ENCODE results near the gene SPATA9.

DNA sequence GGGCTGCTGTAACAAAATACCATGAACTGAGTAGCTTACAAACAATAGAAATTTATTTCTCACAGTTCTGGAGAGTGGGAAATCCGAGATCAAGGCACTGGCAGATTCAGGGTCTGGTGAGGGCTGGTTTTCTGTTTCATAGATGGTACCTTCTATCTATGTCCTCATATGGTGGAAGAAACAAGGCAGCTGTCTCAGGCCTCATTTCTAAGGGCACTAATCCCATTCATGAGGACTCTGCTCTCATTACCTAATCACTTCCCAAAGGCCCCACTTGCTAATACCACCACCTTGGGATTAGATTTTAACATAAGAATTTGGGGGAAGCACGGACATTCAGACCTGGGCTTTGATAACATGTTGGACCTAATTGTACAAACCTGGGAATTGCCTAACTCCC is 22.7 kb downstream of the SPATA9 start:
- TF ChIP-seq, protein P1, sequence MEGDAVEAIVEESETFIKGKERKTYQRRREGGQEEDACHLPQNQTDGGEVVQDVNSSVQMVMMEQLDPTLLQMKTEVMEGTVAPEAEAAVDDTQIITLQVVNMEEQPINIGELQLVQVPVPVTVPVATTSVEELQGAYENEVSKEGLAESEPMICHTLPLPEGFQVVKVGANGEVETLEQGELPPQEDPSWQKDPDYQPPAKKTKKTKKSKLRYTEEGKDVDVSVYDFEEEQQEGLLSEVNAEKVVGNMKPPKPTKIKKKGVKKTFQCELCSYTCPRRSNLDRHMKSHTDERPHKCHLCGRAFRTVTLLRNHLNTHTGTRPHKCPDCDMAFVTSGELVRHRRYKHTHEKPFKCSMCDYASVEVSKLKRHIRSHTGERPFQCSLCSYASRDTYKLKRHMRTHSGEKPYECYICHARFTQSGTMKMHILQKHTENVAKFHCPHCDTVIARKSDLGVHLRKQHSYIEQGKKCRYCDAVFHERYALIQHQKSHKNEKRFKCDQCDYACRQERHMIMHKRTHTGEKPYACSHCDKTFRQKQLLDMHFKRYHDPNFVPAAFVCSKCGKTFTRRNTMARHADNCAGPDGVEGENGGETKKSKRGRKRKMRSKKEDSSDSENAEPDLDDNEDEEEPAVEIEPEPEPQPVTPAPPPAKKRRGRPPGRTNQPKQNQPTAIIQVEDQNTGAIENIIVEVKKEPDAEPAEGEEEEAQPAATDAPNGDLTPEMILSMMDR (IDR thresholded peaks at IDR 0.05), result no peak
- TF ChIP-seq RXRA (IDR thresholded peaks at IDR 0.05; ENCODE audit: borderline replicate concordance, low read depth), result no peak
- TF ChIP-seq FOXM1 (IDR thresholded peaks at IDR 0.05; ENCODE audit: low read depth), result no peak
- TF ChIP-seq SIN3A (IDR thresholded peaks at IDR 0.05; ENCODE audit: borderline replicate concordance, low read depth, low read length), result no peak
- TF ChIP-seq, protein P2, sequence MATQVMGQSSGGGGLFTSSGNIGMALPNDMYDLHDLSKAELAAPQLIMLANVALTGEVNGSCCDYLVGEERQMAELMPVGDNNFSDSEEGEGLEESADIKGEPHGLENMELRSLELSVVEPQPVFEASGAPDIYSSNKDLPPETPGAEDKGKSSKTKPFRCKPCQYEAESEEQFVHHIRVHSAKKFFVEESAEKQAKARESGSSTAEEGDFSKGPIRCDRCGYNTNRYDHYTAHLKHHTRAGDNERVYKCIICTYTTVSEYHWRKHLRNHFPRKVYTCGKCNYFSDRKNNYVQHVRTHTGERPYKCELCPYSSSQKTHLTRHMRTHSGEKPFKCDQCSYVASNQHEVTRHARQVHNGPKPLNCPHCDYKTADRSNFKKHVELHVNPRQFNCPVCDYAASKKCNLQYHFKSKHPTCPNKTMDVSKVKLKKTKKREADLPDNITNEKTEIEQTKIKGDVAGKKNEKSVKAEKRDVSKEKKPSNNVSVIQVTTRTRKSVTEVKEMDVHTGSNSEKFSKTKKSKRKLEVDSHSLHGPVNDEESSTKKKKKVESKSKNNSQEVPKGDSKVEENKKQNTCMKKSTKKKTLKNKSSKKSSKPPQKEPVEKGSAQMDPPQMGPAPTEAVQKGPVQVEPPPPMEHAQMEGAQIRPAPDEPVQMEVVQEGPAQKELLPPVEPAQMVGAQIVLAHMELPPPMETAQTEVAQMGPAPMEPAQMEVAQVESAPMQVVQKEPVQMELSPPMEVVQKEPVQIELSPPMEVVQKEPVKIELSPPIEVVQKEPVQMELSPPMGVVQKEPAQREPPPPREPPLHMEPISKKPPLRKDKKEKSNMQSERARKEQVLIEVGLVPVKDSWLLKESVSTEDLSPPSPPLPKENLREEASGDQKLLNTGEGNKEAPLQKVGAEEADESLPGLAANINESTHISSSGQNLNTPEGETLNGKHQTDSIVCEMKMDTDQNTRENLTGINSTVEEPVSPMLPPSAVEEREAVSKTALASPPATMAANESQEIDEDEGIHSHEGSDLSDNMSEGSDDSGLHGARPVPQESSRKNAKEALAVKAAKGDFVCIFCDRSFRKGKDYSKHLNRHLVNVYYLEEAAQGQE (IDR thresholded peaks at IDR 0.05; ENCODE audit: low read depth, low read length), result no peak
- no peak for TF ChIP-seq YY1 (IDR thresholded peaks at IDR 0.05; ENCODE audit: low read depth)
- TF ChIP-seq CHD2 (IDR thresholded peaks at IDR 0.05; ENCODE audit: low read length, partially characterized antibody), result no peak
- no peak for TF ChIP-seq RCOR1 (IDR thresholded peaks at IDR 0.05; ENCODE audit: low read length)
- TF ChIP-seq, protein P3, sequence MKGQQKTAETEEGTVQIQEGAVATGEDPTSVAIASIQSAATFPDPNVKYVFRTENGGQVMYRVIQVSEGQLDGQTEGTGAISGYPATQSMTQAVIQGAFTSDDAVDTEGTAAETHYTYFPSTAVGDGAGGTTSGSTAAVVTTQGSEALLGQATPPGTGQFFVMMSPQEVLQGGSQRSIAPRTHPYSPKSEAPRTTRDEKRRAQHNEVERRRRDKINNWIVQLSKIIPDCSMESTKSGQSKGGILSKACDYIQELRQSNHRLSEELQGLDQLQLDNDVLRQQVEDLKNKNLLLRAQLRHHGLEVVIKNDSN (IDR thresholded peaks at IDR 0.05; ENCODE audit: borderline replicate concordance, low read depth), result no peak
- TF ChIP-seq, protein P4, sequence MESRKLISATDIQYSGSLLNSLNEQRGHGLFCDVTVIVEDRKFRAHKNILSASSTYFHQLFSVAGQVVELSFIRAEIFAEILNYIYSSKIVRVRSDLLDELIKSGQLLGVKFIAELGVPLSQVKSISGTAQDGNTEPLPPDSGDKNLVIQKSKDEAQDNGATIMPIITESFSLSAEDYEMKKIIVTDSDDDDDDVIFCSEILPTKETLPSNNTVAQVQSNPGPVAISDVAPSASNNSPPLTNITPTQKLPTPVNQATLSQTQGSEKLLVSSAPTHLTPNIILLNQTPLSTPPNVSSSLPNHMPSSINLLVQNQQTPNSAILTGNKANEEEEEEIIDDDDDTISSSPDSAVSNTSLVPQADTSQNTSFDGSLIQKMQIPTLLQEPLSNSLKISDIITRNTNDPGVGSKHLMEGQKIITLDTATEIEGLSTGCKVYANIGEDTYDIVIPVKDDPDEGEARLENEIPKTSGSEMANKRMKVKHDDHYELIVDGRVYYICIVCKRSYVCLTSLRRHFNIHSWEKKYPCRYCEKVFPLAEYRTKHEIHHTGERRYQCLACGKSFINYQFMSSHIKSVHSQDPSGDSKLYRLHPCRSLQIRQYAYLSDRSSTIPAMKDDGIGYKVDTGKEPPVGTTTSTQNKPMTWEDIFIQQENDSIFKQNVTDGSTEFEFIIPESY (IDR thresholded peaks at IDR 0.05; ENCODE audit: borderline replicate concordance, low read depth), result no peak
- no peak for TF ChIP-seq TCF12 (IDR thresholded peaks at IDR 0.05)
- no peak for TF ChIP-seq POLR2AphosphoS5 (IDR thresholded peaks at IDR 0.05; ENCODE audit: low read depth, low read length)
- no peak for TF ChIP-seq RAD21 (IDR thresholded peaks at IDR 0.05; ENCODE audit: low read length)
